Left ventricle myocardium inferior (tissue), 1 donor: Measurements from ENCODE around the gene FAM3B. TPM values are rescaled to one million over a fixed set of nuclear protein-coding genes. Genes with fewer than 3 reads are reported as not detected.

Experiments used
- DNase-seq: peaks from one replicate; pipeline ENCODE4 v3.0.0-alpha.2; 2020
- H3K27ac ChIP-seq: fragments of 200-600 bp; replicated peaks from 2 replicates; pipeline ENCODE4 v1.8.0; 2021
- H3K27me3 ChIP-seq: fragments of 200-600 bp; 2 replicates; pipeline ENCODE4 v1.8.0; 2021; ENCODE audit warnings: low read depth
- H3K36me3 ChIP-seq: fragments of 200-600 bp; 2 replicates; pipeline ENCODE4 v1.8.0; 2021
- H3K4me1 ChIP-seq: fragments of 200-600 bp; 2 replicates; pipeline ENCODE4 v1.8.0; 2021
- H3K4me3 ChIP-seq: fragments of 200-600 bp; 2 replicates; pipeline ENCODE4 v1.8.0; 2021; ENCODE audit warnings: mild to moderate bottlenecking, moderate library complexity
- H3K9me3 ChIP-seq: fragments of 200-600 bp; replicated peaks from 2 replicates; pipeline ENCODE4 v1.8.0; 2021
- intact Hi-C: fragments of 100-400 bp; cut with micrococcal nuclease; formaldehyde crosslinking; loops from one replicate; pipeline ENCODE4 v1.11.0; 2022
- total RNA-seq: library from RNA; stranded (reverse); fragmentation: NEBNext Ultra II Directional; extraction: Animal tissue kit (Norgen Biotek cat#: 25700); gene quantifications from one replicate; pipeline ENCODE4 v1.2.1, GENCODE V29; 2021
- TF ChIP-seq, protein P1 (sequence below): fragments of 200-600 bp; IDR thresholded peaks from 2 replicates; pipeline ENCODE4 v1.8.0; 2021; ENCODE audit warnings: antibody characterized with exemption, mild to moderate bottlenecking, borderline replicate concordance
- donor health status: DM: no; HTN: yes; CAD: no; lungs with severe emphysema.

The FAM3B gene
- total RNA-seq, 1 donor from 2014 or later, result not detected

GRCh38 chr21:41387824-41388223 lies 71.2 kb downstream of the FAM3B start:
- no peaks in the 10 kb centered on the region for H3K4me1 ChIP-seq
- H3K27me3 ChIP-seq, result no peaks in the 10 kb centered on the region
- intact Hi-C loops, result no loop called here
- no peak for DNase-seq
- peaks cover 42% of the 10 kb centered on the region for H3K36me3 ChIP-seq
- TF ChIP-seq, protein P1, sequence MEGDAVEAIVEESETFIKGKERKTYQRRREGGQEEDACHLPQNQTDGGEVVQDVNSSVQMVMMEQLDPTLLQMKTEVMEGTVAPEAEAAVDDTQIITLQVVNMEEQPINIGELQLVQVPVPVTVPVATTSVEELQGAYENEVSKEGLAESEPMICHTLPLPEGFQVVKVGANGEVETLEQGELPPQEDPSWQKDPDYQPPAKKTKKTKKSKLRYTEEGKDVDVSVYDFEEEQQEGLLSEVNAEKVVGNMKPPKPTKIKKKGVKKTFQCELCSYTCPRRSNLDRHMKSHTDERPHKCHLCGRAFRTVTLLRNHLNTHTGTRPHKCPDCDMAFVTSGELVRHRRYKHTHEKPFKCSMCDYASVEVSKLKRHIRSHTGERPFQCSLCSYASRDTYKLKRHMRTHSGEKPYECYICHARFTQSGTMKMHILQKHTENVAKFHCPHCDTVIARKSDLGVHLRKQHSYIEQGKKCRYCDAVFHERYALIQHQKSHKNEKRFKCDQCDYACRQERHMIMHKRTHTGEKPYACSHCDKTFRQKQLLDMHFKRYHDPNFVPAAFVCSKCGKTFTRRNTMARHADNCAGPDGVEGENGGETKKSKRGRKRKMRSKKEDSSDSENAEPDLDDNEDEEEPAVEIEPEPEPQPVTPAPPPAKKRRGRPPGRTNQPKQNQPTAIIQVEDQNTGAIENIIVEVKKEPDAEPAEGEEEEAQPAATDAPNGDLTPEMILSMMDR, result no peak
- no peaks in the 10 kb centered on the region for H3K9me3 ChIP-seq
- no peak overlapping the region for H3K27ac ChIP-seq
- H3K4me3 ChIP-seq, result no peak overlapping the region

GRCh38 chr21:41388259-41388658 lies 71.7 kb downstream of the FAM3B start:
- Histone ChIP-seq H3K4me3 (no peak overlapping the region), H3K36me3 (peaks cover 38% of the 10 kb centered on the region), H3K27me3 (peaks cover 3% of the 10 kb centered on the region), H3K4me1 (no peaks in the 10 kb centered on the region), H3K27ac (no peak overlapping the region), H3K9me3 (no peaks in the 10 kb centered on the region)
- TF ChIP-seq, protein P1, result no peak
- DNase-seq, result no peak
- intact Hi-C loops, result no loop called here

GRCh38 chr21:41390043-41390639 lies 73.5 kb downstream of the FAM3B start:
- intact Hi-C loops, result no loop called here
- H3K4me3 ChIP-seq, result no peak overlapping the region
- TF ChIP-seq, protein P1, result no peak
- peaks cover 31% of the 10 kb centered on the region for H3K36me3 ChIP-seq
- no peak overlapping the region for H3K27ac ChIP-seq
- no peak for DNase-seq
- no peaks in the 10 kb centered on the region for H3K9me3 ChIP-seq
- peaks cover 13% of the 10 kb centered on the region for H3K27me3 ChIP-seq
- H3K4me1 ChIP-seq, result no peaks in the 10 kb centered on the region

- intact Hi-C loops, result no loop called here
- no peaks in the 10 kb centered on the region for H3K9me3 ChIP-seq
- no peak for DNase-seq
- peaks cover 53% of the 10 kb centered on the region for H3K36me3 ChIP-seq
- H3K4me1 ChIP-seq, result no peaks in the 10 kb centered on the region
- no peak overlapping the region for H3K27ac ChIP-seq
- no peak overlapping the region for H3K4me3 ChIP-seq
- TF ChIP-seq, protein P1, result no peak
- H3K27me3 ChIP-seq, result peaks cover 13% of the 10 kb centered on the region
Measured at GRCh38 chr21:41393876-41394465, 77.4 kb downstream of the FAM3B start.

- Histone ChIP-seq H3K9me3 (no peaks in the 10 kb centered on the region), H3K27ac (no peak overlapping the region), H3K4me3 (no peak overlapping the region), H3K27me3 (peaks cover 13% of the 10 kb centered on the region), H3K36me3 (peaks cover 51% of the 10 kb centered on the region), H3K4me1 (no peaks in the 10 kb centered on the region)
- TF ChIP-seq, protein P1, result no peak
- intact Hi-C loops, result no loop called here
- DNase-seq, result peak; percentile 33
Measured at GRCh38 chr21:41396558-41397075, 80.0 kb downstream of the FAM3B start.
